Right kidney (tissue), 9 donors: ENCODE data around the gene ATP13A3.
"Not testable (repeated sequence)": the region's sequence is repeated elsewhere in the genome, so short reads cannot be mapped to it uniquely, and the experiment has no call there.

ENCODE experiments used
- DNase-seq: peaks from one replicate; pipeline ENCODE4 v3.0.0-alpha.2; 2016
- long read RNA-seq, 8 donors: transcript quantifications; one replicate each; lab custom pipeline, GENCODE V29; 2026

The ATP13A3 gene
- long read RNA-seq, donor 1, partial matches to known transcripts: 0 of 2 reads
- long read RNA-seq, donor 1, other reads (novel, unspliced or antisense): 0 of 2 reads
- long read RNA-seq, donor 2, partial matches to known transcripts: 26 of 26 reads
- long read RNA-seq, donor 2, other reads (novel, unspliced or antisense): 0 of 26 reads
- long read RNA-seq, donor 3, partial matches to known transcripts: 0 of 2 reads
- long read RNA-seq, donor 3, other reads (novel, unspliced or antisense): 0 of 2 reads
- long read RNA-seq, donor 4: 0 reads
- long read RNA-seq, donor 5, partial matches to known transcripts: 0 of 2 reads
- long read RNA-seq, donor 5, other reads (novel, unspliced or antisense): 0 of 2 reads
- long read RNA-seq, donor 6, full-length matches to known transcripts: 3 of 39 reads
- long read RNA-seq, donor 6, partial matches to known transcripts: 36 of 39 reads
- long read RNA-seq, donor 6, other reads (novel, unspliced or antisense): 0 of 39 reads
- long read RNA-seq, donor 7, full-length matches to known transcripts: 4 of 4 reads
- long read RNA-seq, donor 7, partial matches to known transcripts: 0 of 4 reads
- long read RNA-seq, donor 7, other reads (novel, unspliced or antisense): 0 of 4 reads
- long read RNA-seq, donor 8, partial matches to known transcripts: 5 of 8 reads
- long read RNA-seq, donor 8, other reads (novel, unspliced or antisense): 0 of 8 reads

DNA sequence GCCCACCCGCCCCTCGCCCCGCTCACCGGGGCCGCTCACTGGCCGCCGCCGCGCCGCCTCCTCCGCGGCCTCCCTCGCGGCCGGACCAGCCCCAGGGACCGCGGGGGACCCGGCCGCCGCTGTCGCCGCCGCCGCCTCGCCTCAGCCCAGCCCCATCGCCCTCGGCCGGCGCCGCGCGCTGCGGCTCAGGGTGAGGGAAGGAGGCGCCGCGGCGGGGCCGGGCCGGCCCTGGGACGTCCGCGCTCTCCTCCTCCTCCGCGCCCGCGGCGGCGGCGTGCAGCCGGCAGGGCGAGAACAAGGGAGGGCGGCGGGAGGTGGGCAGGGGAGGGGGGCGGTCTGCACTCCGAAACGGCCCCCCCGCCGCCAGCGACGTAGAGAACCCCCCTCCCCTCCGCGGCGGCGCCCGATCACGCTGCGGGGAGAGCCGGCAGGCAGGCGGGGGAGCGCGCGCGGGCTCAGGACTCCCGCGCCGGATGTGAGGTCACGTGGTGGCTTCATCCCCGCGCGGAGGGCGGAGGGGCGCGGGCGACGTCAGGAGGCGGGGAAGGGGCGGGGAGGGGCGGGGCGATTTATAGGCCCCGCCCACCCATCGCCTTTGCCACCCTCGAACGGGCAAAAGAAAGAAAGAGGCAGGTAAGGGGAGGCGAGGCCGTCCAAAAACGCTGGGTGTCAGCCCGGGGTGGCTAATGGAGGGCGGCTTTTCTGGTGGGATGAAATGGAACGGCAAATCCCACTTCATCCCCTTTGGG is at the start of gene ATP13A3:
TSS of gene ATP13A3 (minus strand) at position 463 of the 749 bp plus-strand sequence. CDS start 24,812 bp downstream, outside the sequence.
- DNase-seq: peak; percentile 83

DNA sequence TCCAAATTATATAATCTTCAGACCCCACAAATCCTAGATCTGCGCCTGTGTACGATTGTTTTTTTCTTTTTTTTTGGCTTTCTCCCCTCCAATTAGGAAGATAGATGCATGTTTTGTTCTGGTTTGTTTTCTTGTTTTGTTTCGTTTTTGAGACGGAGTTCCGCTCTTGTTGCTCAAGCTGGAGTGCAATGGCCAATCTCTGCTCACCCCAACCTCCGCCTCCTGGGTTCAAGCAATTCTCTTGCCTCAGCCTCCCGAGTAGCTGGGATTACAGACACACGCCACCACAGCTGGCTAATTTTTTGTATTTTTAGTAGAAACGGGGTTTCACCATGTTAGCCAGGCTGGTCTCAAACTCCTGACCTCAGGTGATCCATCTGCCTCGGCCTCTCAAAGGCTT is 48.4 kb upstream of the ATP13A3 start:
- DNase-seq: not testable (repeated sequence)

DNA sequence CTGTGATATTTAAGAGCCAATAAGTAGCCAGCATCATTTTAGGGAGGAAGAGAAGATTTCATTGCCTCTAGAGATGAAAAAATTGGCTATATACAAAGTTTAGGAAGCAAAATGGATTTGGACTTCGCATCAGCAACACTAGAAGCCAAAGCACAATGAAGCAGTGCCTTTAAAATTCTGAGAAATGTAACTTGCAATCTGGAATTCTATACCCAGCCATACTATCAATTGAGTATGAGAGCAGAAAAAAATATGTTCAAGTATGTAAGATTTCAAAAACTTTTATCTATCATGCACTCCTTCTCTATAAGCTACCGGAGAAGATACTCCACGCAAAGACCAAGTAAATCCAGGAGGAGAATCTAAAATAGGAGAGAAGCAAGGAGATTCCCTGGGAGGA is 47.4 kb upstream of the ATP13A3 start:
- no peak for DNase-seq

DNA sequence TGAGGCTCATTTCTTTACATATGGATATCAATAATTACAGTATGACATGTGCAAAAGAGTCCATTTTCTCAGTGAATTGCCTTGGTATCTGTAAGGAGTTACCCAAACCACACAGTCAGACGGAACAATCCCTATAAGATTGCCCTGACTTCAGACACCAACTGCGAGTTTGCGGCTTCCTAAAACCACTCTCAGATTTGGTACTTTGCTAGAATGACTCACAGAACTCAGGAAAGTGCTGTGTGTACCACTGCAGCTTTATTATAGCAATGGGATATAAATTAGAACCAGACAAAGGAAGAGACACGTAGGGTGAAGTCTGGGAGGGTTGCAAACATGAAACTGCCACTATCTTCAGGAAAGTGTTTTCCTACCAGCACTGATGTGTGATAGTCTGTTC is 45.8 kb upstream of the ATP13A3 start:
- DNase-seq: no peak

DNA sequence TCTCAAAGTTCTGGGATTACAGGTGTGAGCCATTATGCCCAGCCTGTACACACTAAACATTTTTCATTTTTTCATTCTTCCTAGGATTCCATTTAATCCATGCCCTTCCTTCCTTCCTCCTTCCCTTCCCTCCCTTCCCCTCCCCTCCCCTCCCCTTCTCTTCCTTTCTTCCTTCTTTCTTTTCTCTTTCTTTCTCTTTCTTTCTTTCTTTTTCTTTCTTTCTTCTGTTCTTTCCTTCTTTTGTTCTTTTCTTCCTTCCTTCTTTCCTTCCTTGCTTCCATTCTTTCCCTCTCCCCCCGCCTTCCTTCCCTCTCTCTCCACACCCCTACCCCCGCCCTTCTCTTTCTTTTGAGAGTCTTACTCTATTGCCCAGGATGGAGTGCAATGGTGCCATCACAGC is 40.9 kb upstream of the ATP13A3 start:
- DNase-seq: no peak

DNA sequence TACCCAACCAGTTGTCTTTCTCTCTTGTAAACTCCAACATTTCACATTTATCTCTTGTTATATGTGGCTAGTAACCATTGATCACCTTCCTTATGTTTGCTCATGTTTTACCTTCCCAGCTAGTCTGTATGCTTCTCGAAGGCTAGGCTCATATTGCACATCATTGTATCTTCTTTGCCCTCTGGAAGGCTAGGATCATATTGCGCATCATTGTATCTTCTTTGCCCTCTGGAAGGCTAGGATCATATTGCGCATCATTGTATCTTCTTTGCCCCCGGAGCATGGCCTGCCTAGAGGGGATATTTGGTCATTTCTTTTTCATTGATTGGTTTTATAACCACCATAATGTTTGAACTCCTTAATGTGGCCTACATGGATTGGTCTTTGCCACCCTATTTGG is 39.4 kb upstream of the ATP13A3 start:
- no peak for DNase-seq

DNA sequence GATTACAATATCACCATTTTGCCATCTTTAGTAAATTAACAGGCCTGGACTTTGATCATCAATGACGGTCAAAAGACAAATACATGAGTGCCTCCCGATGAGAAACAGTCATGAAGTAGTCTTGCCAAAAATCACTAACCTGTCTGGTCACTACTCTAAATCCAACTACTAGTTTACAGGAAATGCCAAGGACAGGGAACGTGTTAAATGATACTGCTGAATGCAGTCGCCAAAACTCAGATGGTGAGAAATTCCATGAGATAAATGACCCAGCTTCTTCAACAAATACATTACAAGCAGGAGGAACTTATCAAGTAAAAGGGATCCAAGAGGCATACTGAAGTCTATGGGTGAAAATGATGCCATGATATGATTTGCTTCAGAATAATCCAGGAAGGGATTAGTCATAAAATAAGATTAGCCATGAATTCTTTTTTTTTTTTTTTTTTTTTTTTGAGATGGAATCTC is 35.8 kb upstream of the ATP13A3 start:
- no peak for DNase-seq

DNA sequence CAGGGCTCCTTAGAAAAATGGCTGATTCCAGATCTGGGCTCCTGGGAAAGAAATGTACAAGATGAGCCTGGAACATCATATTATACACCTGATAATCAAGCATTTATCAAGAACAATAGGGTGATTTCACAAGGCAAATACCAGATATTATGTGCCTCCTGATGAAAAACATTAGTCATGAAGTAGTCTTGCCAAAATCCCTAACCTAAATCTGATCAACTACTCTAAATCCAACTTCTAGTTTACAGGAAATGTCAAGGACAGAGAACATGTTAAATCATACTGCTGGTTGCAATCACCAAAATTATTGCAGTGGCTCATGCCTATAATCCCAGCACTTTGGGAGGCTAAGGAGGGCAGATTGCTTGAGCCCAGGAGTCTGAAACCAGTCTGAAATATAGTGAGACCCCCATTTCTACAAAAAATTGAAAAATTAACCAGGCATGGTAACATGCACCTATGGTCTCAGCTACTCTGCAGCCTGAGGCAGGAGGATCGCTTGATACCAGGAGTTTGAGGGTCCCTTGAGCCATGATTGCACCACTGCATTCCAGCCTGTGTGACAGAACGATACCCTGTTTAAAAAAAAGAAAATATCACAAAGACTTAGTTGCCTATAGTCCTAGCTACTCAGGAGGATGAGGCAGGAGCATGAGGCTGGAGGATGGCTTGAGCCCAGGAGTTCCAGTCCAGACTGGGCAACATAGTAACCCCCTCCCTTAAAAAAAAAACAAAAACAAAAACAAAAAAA is 34.9 kb upstream of the ATP13A3 start:
- DNase-seq: no peak

DNA sequence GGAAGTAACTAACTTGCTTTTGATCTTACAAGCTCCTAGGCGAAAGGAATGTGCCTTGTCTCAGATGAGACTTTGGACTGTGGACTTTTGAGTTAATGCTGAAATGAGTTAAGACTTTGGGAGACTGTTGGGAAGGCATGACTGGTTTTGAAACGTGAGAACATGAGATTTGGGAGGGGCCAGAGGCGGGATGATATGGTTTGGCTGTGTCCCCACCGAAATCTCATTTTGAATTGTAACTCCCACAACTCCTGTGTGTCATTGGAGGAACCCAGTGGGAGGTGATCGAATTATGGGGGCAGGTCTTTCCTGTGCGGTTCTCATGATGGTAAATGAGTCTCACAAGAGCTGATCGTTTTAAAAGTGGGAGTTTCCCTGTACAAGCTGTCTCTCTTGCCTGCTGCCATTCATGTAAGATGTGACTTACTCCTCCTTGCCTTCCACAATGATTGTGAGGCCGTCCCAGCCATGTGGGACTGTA is 33.9 kb upstream of the ATP13A3 start:
- peak; percentile 48 for DNase-seq

DNA sequence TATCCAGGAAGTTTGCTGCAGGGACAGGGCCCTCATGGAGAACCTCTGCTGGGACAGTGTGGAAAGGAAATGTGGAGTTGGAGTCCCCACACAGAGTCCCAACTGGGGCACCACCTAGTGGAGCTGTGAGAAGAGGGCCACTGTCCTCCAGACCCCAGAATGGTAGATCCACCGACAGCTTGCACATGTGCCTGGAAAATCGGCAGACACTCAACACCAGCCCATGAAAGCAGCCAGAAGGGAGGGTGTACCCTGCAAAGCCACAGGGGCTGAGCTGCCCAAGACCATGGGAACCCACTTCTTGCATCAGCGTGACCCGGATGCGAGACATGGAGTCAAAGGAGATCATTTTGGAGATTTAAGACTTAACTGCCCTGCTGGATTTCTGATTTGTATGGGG is 33.4 kb upstream of the ATP13A3 start:
- DNase-seq: not testable (repeated sequence)

DNA sequence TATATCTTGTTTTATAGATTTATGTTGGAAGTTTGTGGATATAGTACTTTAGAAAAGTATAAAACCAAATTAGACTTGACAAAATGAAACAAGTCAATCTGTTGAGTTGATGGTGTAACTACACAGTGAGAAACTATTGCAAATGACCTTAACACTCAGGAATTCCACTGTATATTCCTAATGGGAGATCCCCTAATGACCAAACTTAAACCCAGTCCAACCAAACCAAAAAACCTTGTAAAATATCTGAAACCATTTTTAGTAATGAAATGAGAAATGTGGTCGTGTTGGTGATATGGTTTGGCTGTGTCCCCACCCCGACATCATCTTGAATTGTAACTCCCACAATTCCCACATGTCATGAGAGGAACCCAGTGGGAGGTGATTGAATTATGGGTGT is 31.9 kb upstream of the ATP13A3 start:
- no peak for DNase-seq

DNA sequence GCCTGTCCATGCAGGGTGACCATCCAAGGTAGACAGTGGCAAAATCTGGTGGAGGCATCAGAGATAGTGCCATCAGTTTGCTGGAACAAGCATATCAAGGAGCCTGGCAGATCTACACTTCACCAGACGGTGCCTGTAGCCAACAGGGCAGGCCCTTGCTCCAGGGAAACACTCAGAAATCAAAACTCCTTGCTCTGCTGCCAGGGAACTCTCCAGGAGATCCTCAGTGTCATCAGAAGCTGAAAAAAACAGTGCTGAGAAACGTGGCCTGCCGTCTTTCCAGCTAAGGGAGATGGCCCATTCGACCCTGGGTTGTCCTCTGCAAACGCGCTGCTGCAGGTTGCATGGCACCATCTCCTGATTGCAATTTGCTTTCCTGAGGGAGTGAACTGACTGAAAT is 30.5 kb upstream of the ATP13A3 start:
- DNase-seq: no peak

DNA sequence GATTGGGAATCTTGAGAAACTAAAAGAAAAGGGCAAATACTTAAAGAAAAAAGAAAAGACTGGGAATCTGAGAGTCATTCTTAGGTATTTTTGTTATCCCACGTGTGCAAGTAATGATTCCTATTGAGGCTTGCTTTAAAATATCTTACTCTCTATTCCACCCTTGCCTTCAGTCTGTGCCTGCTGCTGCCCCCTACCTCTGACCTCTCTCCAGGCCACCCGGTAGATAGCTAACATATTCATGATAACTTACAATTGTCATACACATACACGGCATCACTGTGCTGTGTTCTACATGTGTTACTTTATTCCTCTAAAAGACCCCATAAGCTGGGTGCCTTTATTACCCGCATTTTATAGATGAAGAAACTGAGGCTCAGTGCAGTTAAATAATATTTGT is 27.8 kb upstream of the ATP13A3 start:
- DNase-seq: no peak

DNA sequence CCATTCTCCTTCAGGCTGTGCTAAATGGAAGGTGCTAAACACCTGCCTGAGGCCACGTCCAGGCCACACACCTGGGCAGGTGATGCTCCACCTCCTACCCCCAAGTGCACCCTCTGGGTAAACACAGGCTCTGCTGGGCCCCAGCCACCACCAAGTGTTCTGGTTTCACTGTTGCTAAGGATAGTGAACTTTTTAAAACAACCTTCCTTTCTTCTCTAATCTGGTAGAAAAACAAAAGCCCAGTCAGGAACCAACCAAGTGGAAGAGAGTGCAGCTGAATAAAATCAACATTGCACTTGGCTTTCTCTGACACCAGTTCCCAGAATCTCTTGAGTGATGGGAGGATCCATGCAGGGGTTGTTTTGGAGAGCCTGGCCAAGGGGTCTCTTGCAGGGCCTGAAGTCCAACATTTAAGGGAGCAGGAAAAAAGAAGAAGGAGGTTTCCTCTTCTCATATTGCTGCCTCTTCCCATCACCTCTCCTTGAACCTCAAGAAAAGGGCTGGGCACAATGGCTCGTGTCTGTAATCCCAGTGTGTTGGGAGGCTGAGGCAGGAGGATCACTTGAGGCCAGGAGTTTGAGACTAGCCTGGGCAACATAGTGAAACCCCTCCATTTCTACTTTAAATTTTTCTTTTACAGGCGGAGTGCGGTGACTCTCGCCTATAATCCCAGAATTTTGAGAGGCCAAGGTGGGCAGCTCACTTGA is 26.2 kb upstream of the ATP13A3 start:
- DNase-seq: peak; percentile 46

DNA sequence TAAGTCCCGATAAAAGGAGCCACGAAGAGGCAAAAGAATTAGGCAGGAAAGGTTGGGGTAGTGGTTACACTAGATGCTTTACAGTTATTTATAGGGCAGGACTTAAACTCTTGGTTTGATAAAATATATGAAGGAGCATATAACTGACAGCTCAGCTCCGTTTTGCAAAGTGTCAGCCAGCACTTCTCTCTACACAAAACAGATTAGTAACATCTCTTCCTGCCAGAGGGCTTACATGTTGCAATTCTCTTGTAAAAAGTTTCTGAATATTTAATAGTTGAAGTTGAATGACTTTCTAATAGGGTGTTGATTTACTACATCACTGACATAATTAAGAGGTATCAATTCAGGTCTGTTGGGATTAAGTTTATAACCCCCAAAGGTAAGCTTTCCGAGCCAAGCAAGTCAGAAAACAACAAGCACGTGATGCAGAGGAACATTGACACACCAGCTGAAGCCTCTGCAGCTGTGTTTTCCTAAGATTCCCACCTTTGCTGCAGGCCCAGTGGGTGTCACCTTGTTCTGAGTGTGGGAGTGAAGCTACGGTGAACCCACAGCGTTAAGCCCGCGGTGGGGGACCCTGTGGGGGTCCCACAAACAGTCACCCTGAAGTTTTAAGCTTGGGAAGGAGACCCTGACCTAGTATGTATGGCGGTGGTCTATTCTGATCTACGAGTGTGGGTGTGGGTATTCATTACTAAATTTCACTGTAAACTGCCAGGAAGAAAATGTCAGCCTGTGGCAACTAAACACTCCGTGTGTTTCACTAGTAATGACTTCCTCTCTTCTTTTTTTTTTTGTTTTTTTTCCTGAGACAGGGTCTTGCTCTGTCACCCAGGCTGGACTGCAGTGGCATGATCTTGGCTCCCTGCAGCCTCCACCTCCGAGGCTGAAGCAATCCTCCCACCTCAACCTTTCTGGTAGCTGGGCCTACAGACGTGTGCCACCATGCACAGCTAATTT is 22.0 kb upstream of the ATP13A3 start:
- peak; percentile 44 for DNase-seq

DNA sequence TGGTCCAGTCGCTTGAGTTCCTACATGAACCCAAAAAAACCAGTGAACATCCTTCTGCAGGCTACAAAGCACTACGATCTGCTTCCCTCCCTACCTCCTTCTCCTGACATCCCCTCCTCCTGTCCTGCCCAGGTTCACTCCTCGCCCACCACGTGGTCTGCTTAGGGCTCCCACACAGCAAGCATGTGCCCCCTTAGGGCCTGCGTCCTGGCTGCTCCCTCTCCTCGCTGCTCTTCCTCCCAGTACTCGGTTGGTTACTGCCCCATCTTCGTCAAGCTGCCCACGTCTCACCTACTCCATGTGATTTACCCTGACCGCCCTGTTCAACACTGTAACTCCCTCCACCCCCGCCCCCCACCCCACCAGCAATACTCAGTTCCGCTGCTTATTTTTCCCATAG is 20.8 kb upstream of the ATP13A3 start:
- no peak for DNase-seq

DNA sequence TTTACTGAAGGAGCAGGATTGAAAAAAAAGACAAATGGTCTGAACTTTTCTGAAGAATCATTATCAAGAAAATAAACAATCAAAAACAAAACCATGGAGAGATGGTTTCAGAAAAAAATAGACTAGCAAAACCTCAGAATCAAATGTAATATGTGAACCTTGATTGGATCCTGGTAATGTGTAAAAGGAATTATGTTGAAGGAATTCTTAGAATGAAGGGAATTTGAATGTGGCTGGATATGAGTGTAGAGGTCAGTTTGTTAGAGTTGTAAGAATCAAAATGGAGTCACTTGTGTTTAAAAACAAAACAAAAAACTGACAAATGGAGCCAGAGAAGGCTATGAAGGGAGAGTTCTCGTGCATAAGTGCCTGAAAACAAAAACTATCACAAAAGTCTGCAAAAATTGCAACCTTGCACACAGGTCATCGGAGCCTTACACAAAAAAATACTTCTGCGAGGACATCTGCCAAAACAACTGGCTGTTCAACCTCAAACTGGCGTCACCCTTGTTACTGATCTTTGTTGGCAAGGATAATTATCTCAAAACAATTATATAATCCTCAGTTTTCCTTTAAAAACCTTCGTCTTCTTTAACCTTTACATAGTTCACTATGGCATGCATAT is 19.1 kb upstream of the ATP13A3 start:
- no peak for DNase-seq

DNA sequence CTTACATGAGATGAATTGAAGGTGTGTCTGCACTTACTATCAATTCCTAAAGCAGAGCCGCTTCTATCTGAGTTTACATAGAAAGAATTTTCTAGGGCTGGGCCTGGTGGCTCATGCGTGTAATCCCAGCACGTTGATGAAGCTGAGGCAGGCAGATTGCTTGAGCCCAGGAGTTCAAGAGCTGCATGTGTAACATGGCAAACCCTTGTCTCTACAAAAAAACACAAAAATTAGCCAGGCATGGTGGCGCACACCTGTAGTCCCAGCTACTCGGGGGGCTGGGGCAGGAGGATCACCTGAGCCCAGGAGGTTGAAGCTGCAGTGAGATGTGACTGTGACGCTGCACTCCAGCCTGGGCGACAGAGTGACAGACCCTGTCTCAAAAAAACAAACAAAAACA is 18.1 kb upstream of the ATP13A3 start:
- DNase-seq: no peak

DNA sequence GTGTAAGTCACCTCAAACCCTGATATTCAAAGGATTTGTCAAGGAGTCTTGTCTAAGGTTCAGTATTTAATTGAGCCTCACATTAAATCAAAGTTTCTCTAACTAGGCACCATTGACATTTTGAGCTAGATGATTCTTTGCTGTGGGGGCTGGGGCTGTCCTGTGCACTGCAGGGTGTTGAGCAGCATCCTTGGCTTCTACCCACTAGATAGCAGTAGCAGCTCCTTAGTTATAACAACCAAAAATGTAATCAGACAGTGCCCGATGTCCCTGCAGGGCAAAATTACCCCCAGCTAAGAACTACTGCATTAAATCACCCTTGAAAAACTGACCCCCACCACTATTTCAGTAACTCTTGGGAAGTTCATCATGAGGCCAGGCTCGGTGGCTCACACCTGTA is 17.3 kb upstream of the ATP13A3 start:
- no peak for DNase-seq

DNA sequence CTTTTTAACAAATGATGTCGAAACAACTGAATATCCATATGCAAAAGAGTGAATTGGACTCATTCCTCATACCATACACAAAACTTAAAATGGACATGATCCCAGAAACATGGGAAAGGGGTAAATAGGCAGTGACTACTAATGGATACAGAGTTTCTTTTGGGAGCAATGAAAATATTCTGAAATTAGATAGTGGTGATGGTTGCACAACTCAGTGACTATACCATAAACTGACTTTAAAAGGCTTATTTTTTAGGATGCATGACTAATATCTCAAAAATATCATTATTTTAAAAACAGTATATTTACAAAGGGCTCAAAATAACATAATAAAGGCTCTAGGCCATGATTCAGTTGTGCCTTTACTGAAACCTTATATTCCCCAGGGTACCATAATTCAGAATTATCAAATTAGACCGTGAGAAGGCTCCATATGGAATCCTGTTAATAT is 16.3 kb upstream of the ATP13A3 start:
- no peak for DNase-seq
